Astrocyte (in vitro differentiated cells and primary cell): ENCODE measurements around the gene SLC12A3. TPM values are rescaled to one million over a fixed set of nuclear protein-coding genes. Genes with fewer than 3 reads are reported as not detected.

Experiments used
- DNase-seq: peaks from one replicate; pipeline ENCODE4 v3.0.0-alpha.2; 2010; ENCODE audit warnings: low read depth
- FAIRE-seq: peaks from 2 replicates; lab custom pipeline; 2011; peaks lifted over from hg19 to GRCh38; lab: Jason Lieb, UNC
- H2AFZ ChIP-seq: 2 replicates; pipeline ENCODE4 v1.6.0; 2012; ENCODE audit warnings: low read depth, low read length, inconsistent platforms
- H3K27ac ChIP-seq: 2 replicates; pipeline ENCODE4 v1.5.1; 2011; ENCODE audit warnings: low read depth, low read length, inconsistent platforms
- H3K27me3 ChIP-seq: 2 replicates; pipeline ENCODE4 v1.6.0; 2011; ENCODE audit warnings: low read length, inconsistent platforms; ENCODE audit not compliant: insufficient read depth
- H3K36me3 ChIP-seq: 2 replicates; pipeline ENCODE4 v1.5.1; 2011; ENCODE audit warnings: low read length, inconsistent platforms; ENCODE audit not compliant: insufficient read depth
- H3K4me1 ChIP-seq: 2 replicates; pipeline ENCODE4 v1.5.1; 2011; ENCODE audit warnings: low read length, inconsistent platforms; ENCODE audit not compliant: insufficient read depth
- H3K4me2 ChIP-seq: 2 replicates; pipeline ENCODE4 v1.6.0; 2012; ENCODE audit warnings: low read length, inconsistent platforms
- H3K4me3 ChIP-seq: 2 replicates; pipeline ENCODE4 v1.5.1; 2011; ENCODE audit warnings: low read depth, mild to moderate bottlenecking, low read length, inconsistent platforms; ENCODE audit not compliant: insufficient read depth
- H3K79me2 ChIP-seq: 2 replicates; pipeline ENCODE4 v1.6.0; 2012; ENCODE audit warnings: mild to moderate bottlenecking, low read length, inconsistent platforms; ENCODE audit not compliant: insufficient read depth
- H3K9ac ChIP-seq: 2 replicates; pipeline ENCODE4 v1.6.0; 2012; ENCODE audit warnings: mild to moderate bottlenecking, low read length, inconsistent platforms
- H3K9me3 ChIP-seq: 2 replicates; pipeline ENCODE4 v1.5.1; 2012; ENCODE audit warnings: low read depth, mild to moderate bottlenecking, low read length, inconsistent platforms; ENCODE audit not compliant: insufficient read depth
- H4K20me1 ChIP-seq: 2 replicates; pipeline ENCODE4 v1.6.0; 2012; ENCODE audit warnings: low read length, inconsistent platforms; ENCODE audit not compliant: insufficient read depth
- H3K27ac Mint-ChIP-seq: one replicate; pipeline ENCODE4 v1.8.0; 2021; ENCODE audit warnings: mild to moderate bottlenecking, mixed read lengths; ENCODE audit not compliant: unreplicated experiment
- H3K27me3 Mint-ChIP-seq: one replicate; pipeline ENCODE4 v1.8.0; 2021; ENCODE audit warnings: low read depth, mixed read lengths; ENCODE audit not compliant: unreplicated experiment
- H3K36me3 Mint-ChIP-seq: one replicate; pipeline ENCODE4 v1.8.0; 2021; ENCODE audit warnings: low read depth, mixed read lengths; ENCODE audit not compliant: unreplicated experiment
- H3K4me1 Mint-ChIP-seq: one replicate; pipeline ENCODE4 v1.8.0; 2021; ENCODE audit warnings: low read depth, mixed read lengths; ENCODE audit not compliant: unreplicated experiment
- H3K4me3 Mint-ChIP-seq: one replicate; pipeline ENCODE4 v1.8.0; 2021; ENCODE audit warnings: mild to moderate bottlenecking, moderate library complexity, mixed read lengths; ENCODE audit not compliant: unreplicated experiment
- H3K9me3 Mint-ChIP-seq: one replicate; pipeline ENCODE4 v1.8.0; 2021; ENCODE audit warnings: mild to moderate bottlenecking, mixed read lengths; ENCODE audit not compliant: unreplicated experiment
- EZH2 ChIP-seq: IDR thresholded peaks from 2 replicates; pipeline ENCODE4 v1.6.1; 2012; ENCODE audit warnings: mild to moderate bottlenecking, low read length, inconsistent platforms; ENCODE audit not compliant: insufficient read depth
- total RNA-seq: library from RNA; stranded (reverse); gene quantifications from 2 replicates; pipeline ENCODE4 v1.2.1, GENCODE V29; 2021
- TF ChIP-seq, protein P1 (sequence below): IDR thresholded peaks from 2 replicates; pipeline ENCODE4 v1.5.1; 2011; ENCODE audit warnings: low read depth, mild to moderate bottlenecking, inconsistent platforms, low read length, moderate library complexity; ENCODE audit not compliant: insufficient read depth

SLC12A3 gene
- total RNA-seq, 1 donor from 2014 or later, result 0.18 TPM

DNA sequence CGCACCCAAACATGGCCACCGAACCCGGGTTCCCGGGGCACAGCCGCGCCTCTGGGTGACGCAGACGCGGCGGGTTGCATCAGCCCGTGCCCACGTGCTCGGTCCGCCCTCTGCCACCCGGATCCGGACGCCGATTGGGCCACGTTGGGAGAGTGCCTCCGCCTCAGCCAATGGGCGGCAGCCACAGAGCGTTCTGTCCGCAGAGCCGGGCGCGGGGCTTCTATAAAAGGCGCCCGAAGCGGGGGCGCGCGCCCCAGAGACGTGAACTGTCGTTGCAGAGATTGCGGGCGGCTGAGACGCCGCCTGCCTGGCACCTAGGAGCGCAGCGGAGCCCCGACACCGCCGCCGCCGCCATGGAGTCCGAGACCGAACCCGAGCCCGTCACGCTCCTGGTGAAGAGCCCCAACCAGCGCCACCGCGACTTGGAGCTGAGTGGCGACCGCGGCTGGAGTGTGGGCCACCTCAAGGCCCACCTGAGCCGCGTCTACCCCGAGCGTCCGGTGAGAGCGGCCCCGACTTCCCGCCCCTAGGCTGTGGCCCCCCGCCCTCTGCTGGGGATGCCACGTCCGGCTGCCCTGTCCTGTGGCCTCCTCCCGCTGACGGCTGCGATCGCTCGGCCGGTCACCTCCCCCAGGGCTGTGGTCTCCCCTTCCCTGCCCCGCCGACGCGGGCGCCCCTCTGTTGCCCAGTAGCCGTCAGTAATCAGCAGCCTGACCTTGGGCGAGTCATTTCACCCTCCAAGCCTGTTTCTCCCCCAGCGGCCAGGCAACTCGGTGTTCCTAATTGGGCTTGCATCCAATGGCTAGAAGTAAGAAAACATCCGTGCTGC lies 67.1 kb downstream of the SLC12A3 start, which contains the start of gene HERPUD1:
Gene HERPUD1, plus strand, starts transcription at position 251 of the 829 bp plus-strand sequence. Its CDS starts 103 bp downstream, at position 354.
- Histone ChIP-seq H3K79me2 (peaks cover 52% of the 10 kb centered on the region), H3K4me1 (peaks cover 10% of the 10 kb centered on the region), H3K9ac (peak within 1 kb of the TSS; percentile 97), H3K4me3 (peak within 1 kb of the TSS; percentile 85), H4K20me1 (peaks cover 49% of the 10 kb centered on the region), H3K36me3 (peaks cover 29% of the 10 kb centered on the region), H2AFZ (peak within 1 kb of the TSS; percentile 76), H3K27ac (peak within 1 kb of the TSS; percentile 91), H3K4me2 (peak within 1 kb of the TSS; percentile 91), H3K9me3 (no peaks in the 10 kb centered on the region), H3K27me3 (no peaks in the 10 kb centered on the region)
- H3K27me3 Mint-ChIP-seq, result no peaks in the 10 kb centered on the region
- peak within 1 kb of the TSS; percentile 98 for H3K27ac Mint-ChIP-seq
- TF ChIP-seq, protein P1, sequence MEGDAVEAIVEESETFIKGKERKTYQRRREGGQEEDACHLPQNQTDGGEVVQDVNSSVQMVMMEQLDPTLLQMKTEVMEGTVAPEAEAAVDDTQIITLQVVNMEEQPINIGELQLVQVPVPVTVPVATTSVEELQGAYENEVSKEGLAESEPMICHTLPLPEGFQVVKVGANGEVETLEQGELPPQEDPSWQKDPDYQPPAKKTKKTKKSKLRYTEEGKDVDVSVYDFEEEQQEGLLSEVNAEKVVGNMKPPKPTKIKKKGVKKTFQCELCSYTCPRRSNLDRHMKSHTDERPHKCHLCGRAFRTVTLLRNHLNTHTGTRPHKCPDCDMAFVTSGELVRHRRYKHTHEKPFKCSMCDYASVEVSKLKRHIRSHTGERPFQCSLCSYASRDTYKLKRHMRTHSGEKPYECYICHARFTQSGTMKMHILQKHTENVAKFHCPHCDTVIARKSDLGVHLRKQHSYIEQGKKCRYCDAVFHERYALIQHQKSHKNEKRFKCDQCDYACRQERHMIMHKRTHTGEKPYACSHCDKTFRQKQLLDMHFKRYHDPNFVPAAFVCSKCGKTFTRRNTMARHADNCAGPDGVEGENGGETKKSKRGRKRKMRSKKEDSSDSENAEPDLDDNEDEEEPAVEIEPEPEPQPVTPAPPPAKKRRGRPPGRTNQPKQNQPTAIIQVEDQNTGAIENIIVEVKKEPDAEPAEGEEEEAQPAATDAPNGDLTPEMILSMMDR, result no peak
- no peak for TF ChIP-seq EZH2
- H3K4me3 Mint-ChIP-seq, result peak within 1 kb of the TSS; percentile 95
- H3K36me3 Mint-ChIP-seq, result peaks cover 13% of the 10 kb centered on the region
- peak; percentile 90 for DNase-seq
- FAIRE-seq, result no peak
- H3K9me3 Mint-ChIP-seq, result no peaks in the 10 kb centered on the region
- peaks cover 20% of the 10 kb centered on the region for H3K4me1 Mint-ChIP-seq

DNA sequence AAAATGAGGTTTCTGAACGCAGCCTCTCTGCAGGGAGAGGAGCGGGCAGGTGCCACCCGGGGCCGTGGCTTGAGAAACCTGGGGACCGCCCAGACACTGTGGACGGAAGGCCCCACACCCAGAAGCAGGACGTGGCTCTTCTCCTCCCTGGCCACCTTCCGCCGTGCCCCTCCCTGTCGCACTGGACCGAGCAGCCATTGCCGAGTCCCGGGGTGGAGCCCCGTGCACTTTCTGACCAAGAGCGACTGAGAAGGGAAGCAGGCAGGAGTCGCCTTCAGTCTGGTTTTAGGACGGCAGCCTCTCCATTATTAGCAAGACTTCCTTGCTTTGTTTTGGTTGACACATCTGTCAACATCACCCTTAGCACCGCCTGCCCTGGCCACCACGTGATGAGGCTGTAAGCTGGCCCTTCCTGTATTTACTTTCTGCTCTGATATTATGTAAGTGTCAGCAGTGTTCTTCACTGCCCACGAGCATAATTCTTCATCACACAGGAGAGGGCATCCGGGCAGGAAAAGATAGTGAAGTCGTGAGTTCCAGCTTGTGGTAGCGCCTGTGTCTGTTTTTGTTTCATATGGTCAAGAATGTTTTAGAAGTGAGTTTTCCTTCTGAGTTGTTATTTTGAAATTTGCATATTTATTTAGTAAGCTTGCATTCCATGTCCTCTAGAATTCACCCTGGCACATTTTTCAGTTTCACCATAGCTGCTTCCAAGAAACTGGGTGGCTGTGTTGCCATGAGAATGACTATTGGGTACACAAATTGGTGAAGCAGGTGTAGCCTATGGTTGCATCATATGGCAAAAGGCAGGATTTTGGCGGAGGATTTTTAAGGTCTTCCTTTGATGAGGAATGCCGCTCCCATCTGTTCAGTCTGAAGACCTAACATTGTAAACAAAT lies 68.0 kb downstream of the SLC12A3 start:
- Histone ChIP-seq H3K27me3 (no peaks in the 10 kb centered on the region), H3K4me1 (peaks cover 10% of the 10 kb centered on the region), H2AFZ (no peak overlapping the region), H3K9me3 (no peaks in the 10 kb centered on the region), H3K4me2 (peak overlapping the region; percentile 91), H3K27ac (peak overlapping the region; percentile 91), H4K20me1 (peaks cover 57% of the 10 kb centered on the region), H3K4me3 (peak overlapping the region; percentile 85), H3K79me2 (peaks cover 60% of the 10 kb centered on the region), H3K9ac (peak overlapping the region; percentile 97), H3K36me3 (peaks cover 37% of the 10 kb centered on the region)
- DNase-seq (peak; percentile 48), FAIRE-seq (no peak)
- Mint-ChIP-seq H3K27me3 (no peaks in the 10 kb centered on the region), H3K4me1 (peaks cover 24% of the 10 kb centered on the region), H3K4me3 (peak overlapping the region; percentile 95), H3K9me3 (no peaks in the 10 kb centered on the region), H3K36me3 (peaks cover 15% of the 10 kb centered on the region), H3K27ac (peak overlapping the region; percentile 98)
- no peak for TF ChIP-seq EZH2
- TF ChIP-seq, protein P1, result no peak
